Cardiac muscle cell (in vitro differentiated cells and primary cell): ENCODE measurements around the gene DNAH2. TPM values are rescaled to one million over a fixed set of nuclear protein-coding genes. Genes with fewer than 3 reads are reported as not detected.

Experiments
- DNase-seq, 2 donors: peaks; one replicate each; pipeline versions ENCODE4 v3.0.0 to v3.0.0-alpha.2; 2010 to 2017; ENCODE audit warnings: low read depth in 1 of 2, low spot score in 1 of 2
- H3K27ac ChIP-seq: fragments of 200-600 bp; sonication (generic); 2 replicates; pipeline ENCODE4 v1.5.1; 2016
- H3K27me3 ChIP-seq: fragments of 200-600 bp; sonication (generic); 2 replicates; pipeline ENCODE4 v1.6.0; 2016; ENCODE audit warnings: control low read depth
- H3K36me3 ChIP-seq: fragments of 200-600 bp; sonication (generic); 2 replicates; pipeline ENCODE4 v1.5.1; 2016; ENCODE audit warnings: control low read depth
- H3K4me1 ChIP-seq: fragments of 200-600 bp; sonication (generic); 2 replicates; pipeline ENCODE4 v1.8.1; 2017; ENCODE audit warnings: low read depth, mild to moderate bottlenecking, mixed run types
- H3K4me3 ChIP-seq: fragments of 200-600 bp; sonication (generic); 2 replicates; pipeline ENCODE4 v1.5.1; 2016; ENCODE audit warnings: mild to moderate bottlenecking
- H3K9me3 ChIP-seq: fragments of 200-600 bp; sonication (generic); 2 replicates; pipeline ENCODE4 v1.5.1; 2017; ENCODE audit warnings: low read depth, mild to moderate bottlenecking, control low read depth
- polyA plus RNA-seq: library from polyadenylated mRNA; unstranded; fragments of >200 nt; fragmentation: Nextera tagmentation; extraction: Ambion mirVana; gene quantifications from 2 replicates; pipeline ENCODE4 v1.2.1, GENCODE V29; 2016
- total RNA-seq: library from RNA; depleted of rRNA; stranded (reverse); fragments of >200 nt; gene quantifications from 2 replicates; pipeline ENCODE4 v1.2.3, GENCODE V29; 2016
- TF ChIP-seq, protein P1 (sequence below): IDR thresholded peaks from 2 replicates; pipeline ENCODE4 v1.5.1; 2012; ENCODE audit warnings: low read depth, mild to moderate bottlenecking, low read length

Gene DNAH2
- total and polyA plus RNA-seq, 2 experiments from 2014 or later, result 0.42 to 3.0 TPM

DNA sequence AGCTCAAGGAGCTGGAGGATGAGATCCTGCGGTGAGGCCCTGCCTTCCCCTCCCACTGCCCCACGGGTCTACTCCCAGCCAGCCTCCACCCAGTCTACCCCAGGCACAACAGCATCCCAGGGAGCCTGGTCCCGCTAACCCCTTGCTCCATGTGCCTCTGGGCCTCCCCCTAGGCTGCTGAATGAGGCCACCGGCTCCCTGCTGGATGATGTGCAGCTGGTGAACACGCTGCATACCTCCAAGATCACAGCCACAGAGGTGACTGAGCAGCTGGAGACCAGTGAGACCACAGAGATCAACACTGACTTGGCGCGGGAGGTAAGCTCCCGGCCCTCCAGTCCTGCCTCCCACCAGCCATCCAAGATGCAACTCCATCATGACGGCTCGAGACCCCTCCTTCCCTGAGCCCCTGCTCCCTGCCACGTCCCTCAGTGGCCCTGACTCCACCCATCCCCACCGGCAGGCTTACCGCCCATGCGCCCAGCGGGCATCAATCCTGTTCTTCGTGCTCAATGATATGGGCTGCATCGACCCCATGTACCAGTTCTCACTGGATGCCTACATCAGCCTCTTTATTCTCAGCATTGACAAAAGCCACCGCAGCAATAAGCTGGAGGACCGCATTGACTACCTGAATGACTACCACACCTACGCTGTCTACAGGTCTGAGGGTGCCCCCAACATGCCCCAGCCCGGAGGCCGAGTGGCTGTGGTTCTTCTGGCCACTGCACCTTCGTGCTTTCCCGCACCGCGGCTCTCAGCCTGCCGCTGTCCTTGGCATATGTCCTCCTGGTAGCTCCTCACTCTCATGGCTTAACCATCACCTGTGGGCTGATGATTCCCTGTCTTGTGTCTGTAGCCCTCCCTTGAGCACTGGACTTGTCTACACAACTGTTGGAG is 101.5 kb downstream of the DNAH2 start:
- no peak for DNase-seq
- H3K36me3 ChIP-seq, result no peaks in the 10 kb centered on the region
- H3K4me3 ChIP-seq, result no peak overlapping the region
- TF ChIP-seq, protein P1, sequence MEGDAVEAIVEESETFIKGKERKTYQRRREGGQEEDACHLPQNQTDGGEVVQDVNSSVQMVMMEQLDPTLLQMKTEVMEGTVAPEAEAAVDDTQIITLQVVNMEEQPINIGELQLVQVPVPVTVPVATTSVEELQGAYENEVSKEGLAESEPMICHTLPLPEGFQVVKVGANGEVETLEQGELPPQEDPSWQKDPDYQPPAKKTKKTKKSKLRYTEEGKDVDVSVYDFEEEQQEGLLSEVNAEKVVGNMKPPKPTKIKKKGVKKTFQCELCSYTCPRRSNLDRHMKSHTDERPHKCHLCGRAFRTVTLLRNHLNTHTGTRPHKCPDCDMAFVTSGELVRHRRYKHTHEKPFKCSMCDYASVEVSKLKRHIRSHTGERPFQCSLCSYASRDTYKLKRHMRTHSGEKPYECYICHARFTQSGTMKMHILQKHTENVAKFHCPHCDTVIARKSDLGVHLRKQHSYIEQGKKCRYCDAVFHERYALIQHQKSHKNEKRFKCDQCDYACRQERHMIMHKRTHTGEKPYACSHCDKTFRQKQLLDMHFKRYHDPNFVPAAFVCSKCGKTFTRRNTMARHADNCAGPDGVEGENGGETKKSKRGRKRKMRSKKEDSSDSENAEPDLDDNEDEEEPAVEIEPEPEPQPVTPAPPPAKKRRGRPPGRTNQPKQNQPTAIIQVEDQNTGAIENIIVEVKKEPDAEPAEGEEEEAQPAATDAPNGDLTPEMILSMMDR, result no peak
- peaks cover 11% of the 10 kb centered on the region for H3K4me1 ChIP-seq
- H3K27me3 ChIP-seq, result no peaks in the 10 kb centered on the region
- H3K27ac ChIP-seq, result no peak overlapping the region
- H3K9me3 ChIP-seq, result no peaks in the 10 kb centered on the region

DNA sequence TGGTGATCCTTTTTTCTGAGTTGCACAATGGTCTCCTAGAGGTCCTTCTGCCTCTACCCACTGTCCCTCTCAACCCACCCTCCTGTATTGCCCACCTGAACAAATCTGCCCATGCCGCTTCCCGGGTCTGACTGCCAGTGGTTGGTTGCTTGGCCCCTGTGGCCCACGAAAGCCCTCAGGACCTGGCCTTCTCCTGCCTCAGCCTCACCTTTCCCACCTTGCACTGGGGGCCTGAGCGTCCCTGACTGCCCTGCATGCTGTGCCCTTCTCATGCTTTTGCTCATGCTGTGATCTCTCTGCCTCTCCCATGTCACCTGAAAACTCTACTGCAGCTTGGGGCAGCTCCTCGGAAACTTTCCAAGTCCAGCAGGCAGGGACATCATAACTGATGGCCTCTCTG is 102.7 kb downstream of the DNAH2 start:
- H3K4me1 ChIP-seq, result peaks cover 11% of the 10 kb centered on the region

DNA sequence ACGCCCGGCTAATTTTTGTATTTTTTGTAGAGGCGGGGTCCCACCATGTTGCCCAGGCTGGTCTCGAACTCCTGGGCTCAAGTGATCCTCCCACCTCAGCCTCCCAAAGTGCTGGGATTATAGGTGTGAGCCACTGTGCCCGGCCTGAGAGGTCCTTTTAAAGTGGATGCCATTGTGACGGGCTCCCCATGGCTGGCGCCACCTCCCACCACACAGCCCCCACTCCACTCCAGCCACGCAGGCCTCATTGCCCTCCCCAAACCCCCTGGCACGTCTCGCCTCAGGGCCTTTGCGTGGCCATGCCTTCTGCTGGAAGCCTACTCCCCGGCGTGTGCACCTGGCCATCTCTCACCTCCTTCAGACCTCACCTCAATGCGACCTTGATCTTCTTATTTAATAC is 104.6 kb downstream of the DNAH2 start:
- H3K9me3 ChIP-seq, result no peaks in the 10 kb centered on the region
- peaks cover 3% of the 10 kb centered on the region for H3K4me1 ChIP-seq
- no peak for DNase-seq
- TF ChIP-seq, protein P1, result no peak
- no peak overlapping the region for H3K4me3 ChIP-seq
- no peaks in the 10 kb centered on the region for H3K27me3 ChIP-seq
- H3K36me3 ChIP-seq, result no peaks in the 10 kb centered on the region
- no peak overlapping the region for H3K27ac ChIP-seq

More for the DNA sequence above, 102.7 kb downstream of the DNAH2 start:
- TF ChIP-seq, protein P1, result no peak
- Histone ChIP-seq H3K36me3 (no peaks in the 10 kb centered on the region), H3K9me3 (no peaks in the 10 kb centered on the region), H3K27ac (no peak overlapping the region), H3K4me3 (no peak overlapping the region), H3K27me3 (no peaks in the 10 kb centered on the region)
- no peak for DNase-seq

DNA sequence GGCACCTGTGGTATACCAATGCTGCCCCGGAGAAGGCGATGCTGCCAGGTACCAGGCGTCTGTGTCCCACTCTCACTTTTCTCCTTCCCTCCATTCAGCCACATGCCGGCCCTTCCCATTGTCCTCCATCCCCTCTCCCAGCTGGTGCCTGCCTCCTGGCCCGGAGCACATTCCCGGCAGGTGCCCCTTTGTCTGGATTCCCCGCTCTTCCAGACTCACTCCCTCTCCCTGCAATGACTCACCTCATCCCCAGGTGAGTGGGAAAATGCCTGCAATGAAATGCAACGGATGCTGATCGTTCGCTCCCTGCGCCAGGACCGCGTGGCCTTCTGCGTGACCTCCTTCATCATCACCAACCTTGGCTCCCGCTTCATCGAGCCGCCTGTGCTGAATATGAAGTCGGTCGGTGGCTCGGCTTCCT is 106.0 kb downstream of the DNAH2 start:
- DNase-seq, result no peak
- Histone ChIP-seq H3K4me3 (no peak overlapping the region), H3K9me3 (no peaks in the 10 kb centered on the region), H3K36me3 (no peaks in the 10 kb centered on the region), H3K4me1 (no peaks in the 10 kb centered on the region), H3K27me3 (no peaks in the 10 kb centered on the region), H3K27ac (no peak overlapping the region)
- TF ChIP-seq, protein P1, result no peak

DNA sequence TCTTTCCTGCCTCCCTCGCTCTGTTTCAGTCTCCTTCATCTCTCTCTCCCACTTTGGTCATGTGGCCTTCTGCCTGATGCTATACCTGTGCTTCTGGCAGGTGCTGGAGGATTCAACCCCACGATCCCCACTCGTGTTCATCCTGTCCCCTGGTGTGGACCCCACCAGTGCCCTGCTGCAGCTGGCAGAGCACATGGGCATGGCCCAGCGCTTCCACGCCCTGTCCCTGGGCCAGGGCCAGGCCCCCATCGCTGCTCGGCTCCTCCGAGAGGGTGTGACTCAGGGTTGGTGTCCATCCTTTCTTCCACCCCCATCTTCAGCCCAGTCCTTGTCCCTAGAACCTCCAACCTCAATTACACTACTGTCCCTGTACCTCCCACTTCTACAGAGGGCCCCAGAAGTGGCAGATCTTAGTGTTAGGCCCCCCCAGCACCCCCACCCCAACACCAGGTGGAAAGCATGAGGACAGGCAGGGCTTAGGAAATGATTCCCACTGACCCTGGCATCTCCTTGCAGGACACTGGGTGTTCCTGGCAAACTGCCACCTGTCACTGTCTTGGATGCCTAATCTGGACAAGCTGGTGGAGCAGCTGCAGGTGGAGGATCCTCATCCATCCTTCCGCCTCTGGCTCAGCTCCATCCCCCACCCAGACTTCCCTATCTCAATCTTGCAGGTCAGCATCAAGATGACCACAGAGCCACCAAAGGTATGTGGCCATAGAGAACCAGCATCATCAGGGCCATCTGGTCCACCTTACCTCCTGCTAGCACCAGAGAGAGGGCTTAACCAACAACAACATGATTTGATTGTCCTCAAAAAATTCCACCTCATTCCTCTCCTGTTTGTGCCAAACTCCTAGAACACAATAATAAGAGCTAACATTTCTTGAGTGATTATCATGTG is 106.7 kb downstream of the DNAH2 start:
- H3K27me3 ChIP-seq, result no peaks in the 10 kb centered on the region
- H3K27ac ChIP-seq, result no peak overlapping the region
- no peaks in the 10 kb centered on the region for H3K36me3 ChIP-seq
- H3K4me1 ChIP-seq, result no peaks in the 10 kb centered on the region
- TF ChIP-seq, protein P1, result no peak
- H3K4me3 ChIP-seq, result no peak overlapping the region
- no peak for DNase-seq
- no peaks in the 10 kb centered on the region for H3K9me3 ChIP-seq
